CD4-positive, CD25-positive, alpha-beta regulatory T cell (primary cell): Measurements from ENCODE around the gene FCGR2B. TPM values are rescaled to one million over a fixed set of nuclear protein-coding genes. Genes with fewer than 3 reads are reported as not detected.
"Not testable (repeated sequence)": the region's sequence is repeated elsewhere in the genome, so short reads cannot be mapped to it uniquely, and the experiment has no call there.

Source experiments
- ATAC-seq, 2 donors: fragments of 150-1000 bp; cut with Tn5 transposase; one replicate each; pipeline ENCODE4 v1.10.0; 2021; ENCODE audit warnings: low read depth in 2 of 2, moderate number of reproducible peaks in 2 of 2, moderate library complexity in 1 of 2
- DNase-seq, 3 donors: peaks; one replicate each; pipeline versions ENCODE4 v3.0.0 to v3.0.0-alpha.2; 2012 to 2022; ENCODE audit warnings: mixed read lengths in 1 of 3
- H3K27ac ChIP-seq: one replicate; pipeline ENCODE4 v1.7.0; 2013; ENCODE audit warnings: mild to moderate bottlenecking, low read length; ENCODE audit not compliant: insufficient read depth, poor library complexity, severe bottlenecking
- H3K27me3 ChIP-seq: one replicate; pipeline ENCODE4 v1.7.0; 2013; ENCODE audit warnings: low read length; ENCODE audit not compliant: control insufficient read depth, insufficient read depth
- H3K36me3 ChIP-seq: one replicate; pipeline ENCODE4 v1.7.0; 2013; ENCODE audit warnings: mild to moderate bottlenecking, low read length, moderate library complexity; ENCODE audit not compliant: control insufficient read depth, insufficient read depth
- H3K4me1 ChIP-seq: 2 replicates; pipeline ENCODE4 v1.7.0; 2013; ENCODE audit warnings: mild to moderate bottlenecking, low read length; ENCODE audit not compliant: insufficient read depth, control insufficient read depth, poor library complexity, severe bottlenecking
- H3K4me3 ChIP-seq: one replicate; pipeline ENCODE4 v1.7.0; 2013; ENCODE audit warnings: low read depth, mild to moderate bottlenecking, low read length, moderate library complexity
- H3K9me3 ChIP-seq, 2 experiments: 1 replicate in 1 of 2; 2 replicates in 1 of 2; pipeline ENCODE4 v1.7.0; 2013; ENCODE audit warnings: low read length in 2 of 2, mild to moderate bottlenecking in 1 of 2, moderate library complexity in 1 of 2; ENCODE audit not compliant: control insufficient read depth in 2 of 2
- H3K27ac Mint-ChIP-seq, 3 donors: one replicate each; pipeline ENCODE4 v1.8.0; 2020 to 2022; ENCODE audit warnings: mild to moderate bottlenecking in 3 of 3, mixed read lengths in 3 of 3, moderate library complexity in 2 of 3
- H3K27me3 Mint-ChIP-seq: one replicate; pipeline ENCODE4 v1.8.0; 2022; ENCODE audit warnings: mild to moderate bottlenecking, mixed read lengths
- H3K36me3 Mint-ChIP-seq: one replicate; pipeline ENCODE4 v1.8.0; 2020; ENCODE audit warnings: mixed read lengths
- H3K4me1 Mint-ChIP-seq, 4 donors: one replicate each; pipeline ENCODE4 v1.8.0; 2020 to 2022; ENCODE audit warnings: mixed read lengths in 4 of 4, mild to moderate bottlenecking in 1 of 4
- H3K4me3 Mint-ChIP-seq, 4 donors: one replicate each; pipeline ENCODE4 v1.8.0; 2020 to 2022; ENCODE audit warnings: mild to moderate bottlenecking in 4 of 4, mixed read lengths in 4 of 4, moderate library complexity in 3 of 4
- H3K9me3 Mint-ChIP-seq, 7 donors: one replicate each; pipeline ENCODE4 v1.8.0; 2020 to 2022; ENCODE audit warnings: mixed read lengths in 7 of 7, mild to moderate bottlenecking in 3 of 7, moderate library complexity in 2 of 7
- polyA plus RNA-seq, 4 donors: library from polyadenylated mRNA; unstranded; fragments of 300-500 nt; fragmentation: Illumina TruSeq; gene quantifications; one replicate each; pipeline ENCODE4 v1.2.3, GENCODE V29; 2021
- total RNA-seq: library from RNA; stranded (reverse); gene quantifications from one replicate; pipeline ENCODE4 v1.2.3, GENCODE V29; 2022

FCGR2B gene
- total and polyA plus RNA-seq, 5 donors from 2014 or later = 0.16 to 1.2 (median 0.53) TPM; not detected in 2

DNA sequence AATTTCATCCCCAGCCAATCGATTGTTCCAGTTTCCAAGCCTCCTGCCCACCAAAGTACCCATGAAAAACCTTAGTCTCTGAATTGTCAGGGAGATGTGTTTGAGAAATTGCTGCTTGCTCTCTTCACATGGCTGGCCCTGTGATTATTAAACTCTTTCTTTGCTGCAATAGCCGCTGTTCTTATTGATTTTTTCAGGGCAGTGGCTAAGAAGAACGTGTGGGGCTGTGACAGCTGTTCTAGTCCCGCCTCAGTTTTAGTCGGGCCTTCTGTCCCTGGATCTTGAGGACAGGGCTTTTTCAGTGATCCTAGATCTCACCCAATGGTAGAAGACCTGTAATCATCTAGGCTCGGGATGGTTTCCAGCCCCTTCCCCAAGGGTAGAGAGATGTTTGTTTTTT is 9.0 kb upstream of the FCGR2B start:
- H3K27me3 ChIP-seq, ATAC-seq, H3K4me1 ChIP-seq, H3K9me3 ChIP-seq, H3K27ac ChIP-seq, H3K27ac Mint-ChIP-seq, H3K36me3 Mint-ChIP-seq, DNase-seq, H3K4me3 ChIP-seq, H3K4me3 Mint-ChIP-seq, H3K9me3 Mint-ChIP-seq, H3K4me1 Mint-ChIP-seq, H3K36me3 ChIP-seq: not testable (repeated sequence)
- peaks cover 25% of the 10 kb centered on the region for H3K27me3 Mint-ChIP-seq

DNA sequence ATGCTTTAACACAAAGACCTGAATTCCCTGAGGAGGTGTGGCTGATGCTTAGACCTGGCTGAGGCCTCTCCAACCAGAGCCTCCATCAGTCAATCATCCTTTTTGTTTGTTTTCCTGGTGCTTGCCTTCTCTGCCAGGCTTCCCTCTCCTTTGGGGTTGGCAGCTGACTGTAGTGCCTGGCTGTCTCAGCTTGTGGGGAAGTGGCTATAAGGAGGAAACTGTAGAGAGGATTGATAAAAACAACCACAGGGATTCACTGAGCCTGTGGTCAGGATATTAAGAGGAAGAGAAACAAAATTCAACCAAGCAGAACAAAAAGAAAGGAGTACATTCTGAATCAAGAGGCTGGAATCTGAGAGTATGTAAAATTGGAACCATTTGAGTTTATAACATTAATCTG is 4.4 kb upstream of the FCGR2B start:
- not testable (repeated sequence) for H3K27me3 ChIP-seq, H3K4me1 ChIP-seq, H3K4me3 Mint-ChIP-seq, H3K4me3 ChIP-seq, H3K9me3 ChIP-seq, H3K4me1 Mint-ChIP-seq, H3K9me3 Mint-ChIP-seq, H3K36me3 Mint-ChIP-seq, H3K36me3 ChIP-seq, ATAC-seq, DNase-seq, H3K27me3 Mint-ChIP-seq, H3K27ac ChIP-seq, H3K27ac Mint-ChIP-seq

- not testable (repeated sequence) for H3K27ac ChIP-seq, H3K9me3 Mint-ChIP-seq, H3K27me3 ChIP-seq, H3K4me1 Mint-ChIP-seq, H3K27ac Mint-ChIP-seq, H3K9me3 ChIP-seq, ATAC-seq, H3K4me3 ChIP-seq, H3K4me3 Mint-ChIP-seq, H3K36me3 Mint-ChIP-seq, H3K36me3 ChIP-seq, DNase-seq, H3K4me1 ChIP-seq, H3K27me3 Mint-ChIP-seq
Measured at GRCh38 chr1:161661660-161662311, 1.2 kb upstream of the FCGR2B start.

DNA sequence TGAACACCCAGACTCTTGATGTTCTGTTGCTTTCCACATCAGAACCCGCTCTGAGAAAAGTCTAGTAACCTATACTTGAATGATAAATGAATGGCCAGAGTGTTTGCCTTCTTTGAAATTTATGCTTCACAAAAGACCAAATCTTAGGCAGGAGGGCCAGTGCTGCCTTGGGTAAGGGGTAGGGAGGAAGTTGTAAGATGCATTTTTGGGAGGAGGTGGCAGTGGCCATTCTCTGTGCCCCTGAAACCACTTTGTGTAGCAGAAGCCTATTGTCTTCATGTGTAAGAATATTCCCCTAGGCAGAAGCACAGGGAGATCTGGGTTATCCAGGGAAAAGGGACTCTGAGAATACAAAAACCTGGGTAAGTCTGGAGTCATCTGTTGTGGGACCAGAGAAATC is 626 bp downstream of the FCGR2B start:
- not testable (repeated sequence) for H3K9me3 Mint-ChIP-seq, H3K4me1 Mint-ChIP-seq, H3K9me3 ChIP-seq, H3K36me3 Mint-ChIP-seq, H3K4me3 ChIP-seq, DNase-seq, H3K27me3 ChIP-seq, H3K4me3 Mint-ChIP-seq, ATAC-seq, H3K27ac ChIP-seq, H3K4me1 ChIP-seq, H3K27me3 Mint-ChIP-seq, H3K36me3 ChIP-seq, H3K27ac Mint-ChIP-seq

DNA sequence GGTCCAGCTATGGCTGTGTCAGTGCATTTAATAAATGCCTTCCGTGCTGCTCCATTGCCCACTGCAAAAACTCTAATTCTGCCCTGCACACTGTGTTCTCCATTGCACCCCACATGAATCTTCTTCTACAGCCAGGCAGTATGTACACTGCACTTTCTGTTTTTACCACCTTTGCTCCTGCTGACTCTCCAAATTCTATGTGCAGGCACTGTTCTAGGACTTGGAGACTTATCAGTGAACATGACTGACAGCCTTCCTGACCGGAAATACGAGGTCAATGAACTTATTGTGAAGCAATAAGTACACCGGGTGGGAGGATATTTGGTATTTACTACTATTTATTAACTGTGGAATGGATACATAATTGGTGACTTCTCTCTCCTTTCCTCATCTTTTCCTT is 1.7 kb downstream of the FCGR2B start:
- H3K36me3 Mint-ChIP-seq, H3K4me1 Mint-ChIP-seq, H3K4me3 ChIP-seq, H3K9me3 Mint-ChIP-seq, H3K4me3 Mint-ChIP-seq, ATAC-seq, H3K9me3 ChIP-seq, H3K36me3 ChIP-seq, H3K27me3 ChIP-seq, H3K27ac ChIP-seq, H3K27me3 Mint-ChIP-seq, H3K27ac Mint-ChIP-seq, H3K4me1 ChIP-seq, DNase-seq: not testable (repeated sequence)

DNA sequence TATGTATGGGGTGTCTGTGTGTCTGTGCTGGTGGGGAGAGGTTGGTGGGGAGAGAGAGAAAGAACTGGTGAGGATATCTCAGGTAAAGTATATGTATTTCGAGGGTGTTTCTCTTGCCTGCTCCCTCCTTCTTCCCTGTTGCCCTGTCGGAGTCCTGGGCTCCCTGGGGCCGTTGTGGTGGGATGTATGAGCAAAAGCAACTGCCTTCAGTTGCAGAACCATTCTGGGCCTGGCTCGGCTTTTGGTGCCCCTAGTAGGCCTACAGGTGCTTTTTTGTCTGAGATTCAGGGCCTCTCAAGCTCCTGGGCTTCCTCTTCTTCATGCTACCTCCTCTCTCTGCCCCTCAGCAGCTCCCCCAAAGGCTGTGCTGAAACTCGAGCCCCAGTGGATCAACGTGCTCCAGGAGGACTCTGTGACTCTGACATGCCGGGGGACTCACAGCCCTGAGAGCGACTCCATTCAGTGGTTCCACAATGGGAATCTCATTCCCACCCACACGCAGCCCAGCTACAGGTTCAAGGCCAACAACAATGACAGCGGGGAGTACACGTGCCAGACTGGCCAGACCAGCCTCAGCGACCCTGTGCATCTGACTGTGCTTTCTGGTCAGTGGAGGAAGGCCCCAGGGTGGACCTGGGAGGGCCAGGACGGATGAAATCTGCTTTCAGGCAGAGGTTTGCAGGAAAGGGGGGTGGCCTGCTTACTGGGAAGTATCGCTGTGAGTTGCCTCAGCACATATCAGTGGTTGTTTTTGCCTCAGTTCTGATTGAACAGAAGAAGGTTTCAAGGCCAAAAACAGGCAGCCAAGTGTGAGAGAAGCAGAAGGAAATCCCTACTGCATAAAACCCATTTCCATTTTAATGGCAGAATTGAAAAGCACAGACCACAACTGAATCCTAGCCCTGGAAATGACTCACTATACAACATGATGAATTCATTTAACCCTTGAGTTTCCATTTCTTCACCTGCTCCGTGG is 8.4 kb downstream of the FCGR2B start:
- H3K4me3 ChIP-seq, H3K36me3 ChIP-seq, DNase-seq, H3K9me3 Mint-ChIP-seq, ATAC-seq, H3K4me1 ChIP-seq, H3K27ac ChIP-seq, H3K27ac Mint-ChIP-seq, H3K27me3 ChIP-seq, H3K4me3 Mint-ChIP-seq, H3K9me3 ChIP-seq, H3K4me1 Mint-ChIP-seq, H3K36me3 Mint-ChIP-seq: not testable (repeated sequence)
- H3K27me3 Mint-ChIP-seq = peaks cover 10% of the 10 kb centered on the region

DNA sequence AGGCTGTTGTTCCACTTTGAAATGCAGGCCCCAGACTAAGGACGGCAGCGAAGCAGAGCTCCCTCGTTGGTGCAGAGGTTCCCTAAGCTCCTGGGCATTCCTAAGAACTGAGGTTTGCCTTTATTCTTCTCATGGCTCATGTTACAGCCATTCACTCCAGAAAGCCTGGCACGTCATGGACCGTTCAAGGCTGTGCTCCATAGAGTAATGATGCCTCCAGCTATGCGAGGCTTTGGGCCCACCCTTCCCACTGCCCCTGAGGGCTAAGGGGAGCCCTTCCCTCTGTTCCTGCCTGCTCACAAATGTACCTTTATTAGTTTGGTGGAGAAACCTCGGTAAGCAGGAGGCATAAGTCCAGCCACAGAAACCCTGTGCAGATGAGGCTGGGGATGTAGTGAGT is 10.5 kb downstream of the FCGR2B start:
- not testable (repeated sequence) for DNase-seq, H3K4me3 ChIP-seq, H3K4me1 ChIP-seq, H3K36me3 ChIP-seq, H3K4me3 Mint-ChIP-seq, H3K9me3 ChIP-seq, H3K27me3 ChIP-seq, H3K27ac ChIP-seq, H3K4me1 Mint-ChIP-seq, ATAC-seq, H3K36me3 Mint-ChIP-seq, H3K9me3 Mint-ChIP-seq
- peak overlapping the region in 1 of 3 donors; percentile 32 for H3K27ac Mint-ChIP-seq
- peaks cover 13% of the 10 kb centered on the region for H3K27me3 Mint-ChIP-seq

DNA sequence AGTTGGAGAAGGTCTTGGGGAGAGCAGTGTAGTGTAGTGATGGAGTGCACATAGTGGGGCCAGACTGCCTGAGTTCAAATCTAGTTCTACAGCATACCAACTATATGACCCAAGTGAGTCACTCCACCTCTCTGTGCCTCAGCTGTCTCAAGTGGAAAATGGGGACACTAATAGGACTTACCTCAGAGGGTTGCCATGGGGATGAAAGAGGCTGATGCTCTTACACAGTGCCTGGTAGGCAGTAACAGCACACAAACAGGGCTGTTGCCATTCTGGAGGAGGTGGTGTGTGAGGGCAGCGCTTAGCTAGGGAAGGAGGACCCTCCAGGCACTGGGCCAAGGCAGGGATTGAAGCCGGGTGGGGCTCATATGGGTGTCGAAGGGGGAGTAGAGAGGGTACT is 11.5 kb downstream of the FCGR2B start:
- not testable (repeated sequence) for H3K4me1 Mint-ChIP-seq, H3K4me1 ChIP-seq, DNase-seq, H3K4me3 Mint-ChIP-seq, H3K27ac ChIP-seq, H3K9me3 ChIP-seq, H3K4me3 ChIP-seq, ATAC-seq, H3K36me3 Mint-ChIP-seq, H3K9me3 Mint-ChIP-seq, H3K27me3 ChIP-seq, H3K27ac Mint-ChIP-seq, H3K36me3 ChIP-seq
- H3K27me3 Mint-ChIP-seq = peaks cover 15% of the 10 kb centered on the region
